ENCODE results near the gene KRTAP10-2.

Gene KRTAP10-2

GRCh38 chr21:44572959-44573583, 21.8 kb upstream of the KRTAP10-2 start:
- Mint-ChIP-seq H3K4me3 (no peak overlapping the region), H3K27ac (no peak overlapping the region), H3K4me1 (no peaks in the 10 kb centered on the region), H3K36me3 (ENCODE audit: low read depth) (no peaks in the 10 kb centered on the region), H3K9me3 (peaks cover 43% of the 10 kb centered on the region), H3K27me3 (ENCODE audit: low read depth) (peaks cover 28% of the 10 kb centered on the region)
- TF ChIP-seq CTCF (IDR thresholded peaks at IDR 0.05; ENCODE audit: unreplicated experiment in 3 of 3): no peak

GRCh38 chr21:44571844-44572782, 20.8 kb upstream of the KRTAP10-2 start:
- peaks cover 36% of the 10 kb centered on the region for H3K27me3 Mint-ChIP-seq (ENCODE audit: low read depth)
- no peak overlapping the region for H3K27ac Mint-ChIP-seq
- H3K9me3 Mint-ChIP-seq: peaks cover 35% of the 10 kb centered on the region
- no peak overlapping the region for H3K4me3 Mint-ChIP-seq
- TF ChIP-seq CTCF (IDR thresholded peaks at IDR 0.05; ENCODE audit: unreplicated experiment in 3 of 3): no peak
- no peaks in the 10 kb centered on the region for H3K4me1 Mint-ChIP-seq
- H3K36me3 Mint-ChIP-seq (ENCODE audit: low read depth): no peaks in the 10 kb centered on the region

- Mint-ChIP-seq H3K27ac (no peak overlapping the region), H3K36me3 (ENCODE audit: low read depth) (no peaks in the 10 kb centered on the region), H3K27me3 (ENCODE audit: low read depth) (peaks cover 36% of the 10 kb centered on the region), H3K4me1 (no peaks in the 10 kb centered on the region), H3K9me3 (peaks cover 30% of the 10 kb centered on the region), H3K4me3 (no peak overlapping the region)
- TF ChIP-seq CTCF (IDR thresholded peaks at IDR 0.05; ENCODE audit: unreplicated experiment in 3 of 3): no peak
These were observed 20.0 kb upstream of the KRTAP10-2 start for GRCh38 chr21:44571296-44571695.

GRCh38 chr21:44569861-44570517, 18.7 kb upstream of the KRTAP10-2 start:
- no peak for TF ChIP-seq CTCF (IDR thresholded peaks at IDR 0.05; ENCODE audit: unreplicated experiment in 3 of 3)
- peaks cover 31% of the 10 kb centered on the region for H3K27me3 Mint-ChIP-seq (ENCODE audit: low read depth)
- no peak overlapping the region for H3K27ac Mint-ChIP-seq
- H3K9me3 Mint-ChIP-seq: peaks cover 23% of the 10 kb centered on the region
- no peaks in the 10 kb centered on the region for H3K36me3 Mint-ChIP-seq (ENCODE audit: low read depth)
- H3K4me3 Mint-ChIP-seq: no peak overlapping the region
- no peaks in the 10 kb centered on the region for H3K4me1 Mint-ChIP-seq

- no peak overlapping the region for H3K27ac Mint-ChIP-seq
- no peaks in the 10 kb centered on the region for H3K4me1 Mint-ChIP-seq
- peaks cover 23% of the 10 kb centered on the region for H3K9me3 Mint-ChIP-seq
These were observed 17.6 kb upstream of the KRTAP10-2 start for GRCh38 chr21:44568667-44569556.

More at GRCh38 chr21:44568667-44569556, 17.6 kb upstream of the KRTAP10-2 start:
- Mint-ChIP-seq H3K27me3 (ENCODE audit: low read depth) (peaks cover 31% of the 10 kb centered on the region), H3K36me3 (ENCODE audit: low read depth) (no peaks in the 10 kb centered on the region), H3K4me3 (no peak overlapping the region)
- TF ChIP-seq CTCF (IDR thresholded peaks at IDR 0.05; ENCODE audit: unreplicated experiment in 3 of 3): no peak
